Osteocyte (in vitro differentiated cells): ENCODE measurements around the gene KDM4B. TPM values are rescaled to one million over a fixed set of nuclear protein-coding genes. Genes with fewer than 3 reads are reported as not detected.

Experiments used
- DNase-seq: peaks from one replicate; pipeline ENCODE4 v3.0.0; 2021; ENCODE audit warnings: mixed read lengths; ENCODE audit not compliant: unreplicated experiment; ENCODE audit errors: extremely low spot score
- H3K27ac Mint-ChIP-seq: one replicate; pipeline ENCODE4 v1.8.0; 2021; ENCODE audit warnings: mild to moderate bottlenecking, mixed read lengths; ENCODE audit not compliant: unreplicated experiment
- H3K27me3 Mint-ChIP-seq: one replicate; pipeline ENCODE4 v1.8.0; 2021; ENCODE audit warnings: mixed read lengths; ENCODE audit not compliant: unreplicated experiment
- H3K36me3 Mint-ChIP-seq: one replicate; pipeline ENCODE4 v1.8.0; 2021; ENCODE audit warnings: mixed read lengths; ENCODE audit not compliant: unreplicated experiment
- H3K4me1 Mint-ChIP-seq: one replicate; pipeline ENCODE4 v1.8.0; 2021; ENCODE audit warnings: mixed read lengths; ENCODE audit not compliant: unreplicated experiment
- H3K4me3 Mint-ChIP-seq: one replicate; pipeline ENCODE4 v1.8.0; 2021; ENCODE audit warnings: mild to moderate bottlenecking, moderate library complexity, mixed read lengths; ENCODE audit not compliant: unreplicated experiment
- H3K9me3 Mint-ChIP-seq: one replicate; pipeline ENCODE4 v1.8.0; 2021; ENCODE audit warnings: mixed read lengths; ENCODE audit not compliant: unreplicated experiment
- total RNA-seq: library from RNA; stranded (reverse); gene quantifications from 2 replicates; pipeline ENCODE4 v1.2.1, GENCODE V29; 2021
- TF ChIP-seq, protein P1 (sequence below): fragments of 200-600 bp; sonication (generic); IDR thresholded peaks from 2 replicates; pipeline ENCODE4 v1.5.0; 2021; ENCODE audit warnings: antibody characterized with exemption, mild to moderate bottlenecking, moderate library complexity

Gene KDM4B
- total RNA-seq, 1 donor from 2014 or later, result 49.0 TPM

DNA sequence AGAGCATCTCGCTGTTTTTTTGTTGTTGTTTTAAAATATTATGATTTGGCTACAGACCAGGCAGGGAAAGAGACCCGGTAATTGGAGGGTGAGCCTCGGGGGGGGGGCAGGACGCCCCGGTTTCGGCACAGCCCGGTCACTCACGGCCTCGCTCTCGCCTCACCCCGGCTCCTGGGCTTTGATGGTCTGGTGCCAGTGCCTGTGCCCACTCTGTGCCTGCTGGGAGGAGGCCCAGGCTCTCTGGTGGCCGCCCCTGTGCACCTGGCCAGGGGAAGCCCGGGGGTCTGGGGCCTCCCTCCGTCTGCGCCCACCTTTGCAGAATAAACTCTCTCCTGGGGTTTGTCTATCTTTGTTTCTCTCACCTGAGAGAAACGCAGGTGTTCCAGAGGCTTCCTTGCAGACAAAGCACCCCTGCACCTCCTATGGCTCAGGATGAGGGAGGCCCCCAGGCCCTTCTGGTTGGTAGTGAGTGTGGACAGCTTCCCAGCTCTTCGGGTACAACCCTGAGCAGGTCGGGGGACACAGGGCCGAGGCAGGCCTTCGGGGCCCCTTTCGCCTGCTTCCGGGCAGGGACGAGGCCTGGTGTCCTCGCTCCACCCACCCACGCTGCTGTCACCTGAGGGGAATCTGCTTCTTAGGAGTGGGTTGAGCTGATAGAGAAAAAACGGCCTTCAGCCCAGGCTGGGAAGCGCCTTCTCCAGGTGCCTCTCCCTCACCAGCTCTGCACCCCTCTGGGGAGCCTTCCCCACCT is 183.3 kb downstream of the KDM4B start:
- no peak overlapping the region for H3K27ac Mint-ChIP-seq
- no peaks in the 10 kb centered on the region for H3K9me3 Mint-ChIP-seq
- TF ChIP-seq, protein P1, sequence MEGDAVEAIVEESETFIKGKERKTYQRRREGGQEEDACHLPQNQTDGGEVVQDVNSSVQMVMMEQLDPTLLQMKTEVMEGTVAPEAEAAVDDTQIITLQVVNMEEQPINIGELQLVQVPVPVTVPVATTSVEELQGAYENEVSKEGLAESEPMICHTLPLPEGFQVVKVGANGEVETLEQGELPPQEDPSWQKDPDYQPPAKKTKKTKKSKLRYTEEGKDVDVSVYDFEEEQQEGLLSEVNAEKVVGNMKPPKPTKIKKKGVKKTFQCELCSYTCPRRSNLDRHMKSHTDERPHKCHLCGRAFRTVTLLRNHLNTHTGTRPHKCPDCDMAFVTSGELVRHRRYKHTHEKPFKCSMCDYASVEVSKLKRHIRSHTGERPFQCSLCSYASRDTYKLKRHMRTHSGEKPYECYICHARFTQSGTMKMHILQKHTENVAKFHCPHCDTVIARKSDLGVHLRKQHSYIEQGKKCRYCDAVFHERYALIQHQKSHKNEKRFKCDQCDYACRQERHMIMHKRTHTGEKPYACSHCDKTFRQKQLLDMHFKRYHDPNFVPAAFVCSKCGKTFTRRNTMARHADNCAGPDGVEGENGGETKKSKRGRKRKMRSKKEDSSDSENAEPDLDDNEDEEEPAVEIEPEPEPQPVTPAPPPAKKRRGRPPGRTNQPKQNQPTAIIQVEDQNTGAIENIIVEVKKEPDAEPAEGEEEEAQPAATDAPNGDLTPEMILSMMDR, result no peak
- no peaks in the 10 kb centered on the region for H3K27me3 Mint-ChIP-seq
- no peak for DNase-seq
- H3K36me3 Mint-ChIP-seq, result peaks cover 3% of the 10 kb centered on the region
- H3K4me1 Mint-ChIP-seq, result peaks cover 6% of the 10 kb centered on the region
- H3K4me3 Mint-ChIP-seq, result no peak overlapping the region

DNA sequence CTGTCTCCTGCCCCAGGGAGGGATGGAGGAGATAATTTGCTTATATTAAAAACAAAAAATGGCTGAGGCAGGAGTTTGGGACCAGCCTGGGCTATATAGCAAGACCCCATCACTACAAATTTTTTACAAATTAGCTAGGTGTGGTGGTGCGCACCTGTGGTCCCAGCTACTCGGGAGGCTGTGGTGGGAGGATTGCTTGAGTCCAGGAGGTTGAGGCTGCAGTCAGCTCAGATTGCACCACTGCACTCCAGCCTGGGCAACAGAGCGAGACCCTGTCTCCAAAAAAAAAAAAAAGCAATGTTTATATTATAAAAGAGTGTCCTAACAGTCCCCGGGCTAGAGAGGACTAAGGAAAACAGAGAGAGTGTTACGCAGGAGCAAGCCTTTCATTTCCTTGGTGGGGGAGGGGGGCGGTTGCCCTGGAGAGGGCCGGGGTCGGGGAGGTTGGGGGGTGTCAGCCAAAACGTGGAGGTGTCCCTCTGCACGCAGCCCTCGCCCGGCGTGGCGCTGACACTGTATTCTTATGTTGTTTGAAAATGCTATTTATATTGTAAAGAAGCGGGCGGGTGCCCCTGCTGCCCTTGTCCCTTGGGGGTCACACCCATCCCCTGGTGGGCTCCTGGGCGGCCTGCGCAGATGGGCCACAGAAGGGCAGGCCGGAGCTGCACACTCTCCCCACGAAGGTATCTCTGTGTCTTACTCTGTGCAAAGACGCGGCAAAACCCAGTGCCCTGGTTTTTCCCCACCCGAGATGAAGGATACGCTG is 184.0 kb downstream of the KDM4B start:
- Mint-ChIP-seq H3K4me3 (no peak overlapping the region), H3K27ac (no peak overlapping the region)

DNA sequence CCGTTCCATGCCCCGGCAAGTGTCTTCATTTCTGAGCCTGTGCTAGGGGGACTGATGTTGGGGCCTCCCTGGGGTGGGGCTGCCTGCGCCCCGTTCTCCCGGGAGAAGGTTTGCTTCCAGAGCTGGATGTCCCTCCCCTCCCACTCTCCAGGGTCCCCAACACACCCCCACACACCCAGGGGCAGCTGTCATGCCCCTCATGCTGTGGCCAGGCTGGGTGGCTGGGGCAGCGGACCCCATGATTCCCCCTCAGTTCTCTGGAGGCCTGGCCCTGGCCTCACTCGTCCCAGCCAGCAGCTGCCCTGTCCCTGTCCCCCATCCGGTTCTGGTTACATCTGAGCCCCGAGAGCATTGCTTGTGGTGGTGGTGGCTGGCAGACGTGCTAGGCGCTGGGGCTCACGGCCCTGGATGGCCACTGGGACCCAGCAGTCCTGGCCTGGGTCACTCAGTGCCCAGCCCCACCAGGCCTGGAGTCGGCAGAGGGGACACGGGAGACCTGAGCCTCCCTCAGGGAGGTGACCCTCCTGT is 184.8 kb downstream of the KDM4B start:
- no peaks in the 10 kb centered on the region for H3K27me3 Mint-ChIP-seq
- peaks cover 2% of the 10 kb centered on the region for H3K9me3 Mint-ChIP-seq
- H3K4me1 Mint-ChIP-seq, result no peaks in the 10 kb centered on the region
- H3K36me3 Mint-ChIP-seq, result no peaks in the 10 kb centered on the region
- H3K27ac Mint-ChIP-seq, result no peak overlapping the region
- TF ChIP-seq, protein P1, result no peak
- no peak for DNase-seq
- no peak overlapping the region for H3K4me3 Mint-ChIP-seq

More for the DNA sequence above, 184.0 kb downstream of the KDM4B start:
- DNase-seq, result no peak
- no peaks in the 10 kb centered on the region for H3K9me3 Mint-ChIP-seq
- TF ChIP-seq, protein P1, result no peak
- H3K27me3 Mint-ChIP-seq, result no peaks in the 10 kb centered on the region
- H3K4me1 Mint-ChIP-seq, result peaks cover 4% of the 10 kb centered on the region
- H3K36me3 Mint-ChIP-seq, result peaks cover 2% of the 10 kb centered on the region

DNA sequence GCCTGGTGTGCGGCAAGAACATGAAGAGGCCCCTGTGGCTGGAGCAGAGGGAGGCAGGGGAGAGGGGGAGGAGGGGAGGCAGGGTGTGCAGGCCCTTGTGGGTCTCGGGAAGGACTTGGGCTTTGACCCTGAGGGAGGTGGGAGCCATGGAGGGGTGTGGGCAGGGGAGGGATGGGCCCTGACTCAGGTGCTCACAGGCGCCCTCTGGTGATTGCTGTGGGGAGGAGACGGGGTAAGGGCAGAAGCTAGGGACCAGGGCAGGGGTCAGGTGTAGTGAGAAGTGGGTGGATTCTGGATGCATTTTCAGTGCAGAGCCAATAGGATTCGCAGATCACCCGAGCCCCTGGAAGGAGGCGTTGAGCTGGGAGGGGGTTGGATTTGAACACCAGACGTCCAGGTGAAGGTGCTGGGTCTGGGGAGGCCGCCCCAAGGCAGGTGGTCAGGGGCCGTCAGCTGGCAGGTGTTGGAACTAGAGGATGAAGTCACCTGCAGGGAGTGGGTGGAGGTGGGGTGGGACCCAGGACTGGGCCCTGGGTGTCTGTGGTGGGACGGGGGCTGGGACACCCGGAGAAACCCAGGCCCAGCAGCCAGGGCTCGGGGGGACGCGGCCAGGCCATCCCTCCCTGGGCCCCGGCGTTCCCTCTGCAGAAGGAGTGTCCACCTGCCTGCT is 185.4 kb downstream of the KDM4B start:
- Mint-ChIP-seq H3K4me3 (no peak overlapping the region), H3K36me3 (no peaks in the 10 kb centered on the region), H3K27me3 (no peaks in the 10 kb centered on the region), H3K4me1 (no peaks in the 10 kb centered on the region), H3K9me3 (peaks cover 6% of the 10 kb centered on the region), H3K27ac (no peak overlapping the region)
- TF ChIP-seq, protein P1, result peak; percentile 54
- DNase-seq, result no peak
